Upper lobe of left lung (tissue), 4 donors: ENCODE data around the gene ATIC.

Source experiments
- POLR2A ChIP-seq, 4 donors: fragments of 450-650 bp; IDR thresholded peaks; one replicate each; pipeline ENCODE4 v1.5.1; 2016 to 2017; ENCODE audit warnings: antibody characterized with exemption in 4 of 4, mild to moderate bottlenecking in 2 of 4
- TF ChIP-seq, protein P1 (sequence below), 6 experiments: fragments of 450-650 bp in 4 of 6; fragments of 200-600 bp in 2 of 6; sonication (generic) in 2 of 6; IDR thresholded peaks; one replicate each; pipeline ENCODE4 v1.5.1; 2016 to 2019; ENCODE audit warnings: antibody characterized with exemption in 6 of 6

- no peak for TF ChIP-seq POLR2A (IDR thresholded peaks at IDR 0.05)
- TF ChIP-seq, protein P1, sequence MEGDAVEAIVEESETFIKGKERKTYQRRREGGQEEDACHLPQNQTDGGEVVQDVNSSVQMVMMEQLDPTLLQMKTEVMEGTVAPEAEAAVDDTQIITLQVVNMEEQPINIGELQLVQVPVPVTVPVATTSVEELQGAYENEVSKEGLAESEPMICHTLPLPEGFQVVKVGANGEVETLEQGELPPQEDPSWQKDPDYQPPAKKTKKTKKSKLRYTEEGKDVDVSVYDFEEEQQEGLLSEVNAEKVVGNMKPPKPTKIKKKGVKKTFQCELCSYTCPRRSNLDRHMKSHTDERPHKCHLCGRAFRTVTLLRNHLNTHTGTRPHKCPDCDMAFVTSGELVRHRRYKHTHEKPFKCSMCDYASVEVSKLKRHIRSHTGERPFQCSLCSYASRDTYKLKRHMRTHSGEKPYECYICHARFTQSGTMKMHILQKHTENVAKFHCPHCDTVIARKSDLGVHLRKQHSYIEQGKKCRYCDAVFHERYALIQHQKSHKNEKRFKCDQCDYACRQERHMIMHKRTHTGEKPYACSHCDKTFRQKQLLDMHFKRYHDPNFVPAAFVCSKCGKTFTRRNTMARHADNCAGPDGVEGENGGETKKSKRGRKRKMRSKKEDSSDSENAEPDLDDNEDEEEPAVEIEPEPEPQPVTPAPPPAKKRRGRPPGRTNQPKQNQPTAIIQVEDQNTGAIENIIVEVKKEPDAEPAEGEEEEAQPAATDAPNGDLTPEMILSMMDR (IDR thresholded peaks at IDR 0.05): no peak
Observed at GRCh38 chr2:215338883-215339679, 27.2 kb downstream of the ATIC start.
